NCI-H2196 treated with DMSO at 0.1 percent for 48 hours (cell line): ENCODE data around the gene RTN4.

Source experiments
- DNase-seq: peaks from one replicate; lab custom pipeline; 2025; ENCODE audit not compliant: unreplicated experiment; lab: John Stamatoyannopoulos, UW

Gene RTN4

DNA sequence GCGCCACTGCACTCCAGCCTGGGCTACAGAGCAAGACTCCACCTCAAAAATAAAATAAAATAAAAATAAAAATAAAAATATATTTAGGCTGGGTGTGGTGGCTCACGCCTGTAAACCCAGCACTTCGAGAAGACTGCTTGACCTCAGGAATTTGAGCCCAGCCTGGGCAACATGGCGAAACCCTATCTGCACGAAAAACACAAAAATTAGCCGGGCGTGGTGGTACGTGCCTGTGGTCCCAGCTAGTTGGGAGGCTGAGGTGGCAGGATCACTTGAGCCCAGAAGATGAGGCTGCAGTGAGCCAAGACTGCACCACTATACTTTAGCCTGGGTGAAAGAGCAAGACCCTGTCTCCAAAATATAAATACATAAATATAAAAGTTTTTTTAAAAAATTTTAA is 6.4 kb downstream of the RTN4 start:
- no peak for DNase-seq

DNA sequence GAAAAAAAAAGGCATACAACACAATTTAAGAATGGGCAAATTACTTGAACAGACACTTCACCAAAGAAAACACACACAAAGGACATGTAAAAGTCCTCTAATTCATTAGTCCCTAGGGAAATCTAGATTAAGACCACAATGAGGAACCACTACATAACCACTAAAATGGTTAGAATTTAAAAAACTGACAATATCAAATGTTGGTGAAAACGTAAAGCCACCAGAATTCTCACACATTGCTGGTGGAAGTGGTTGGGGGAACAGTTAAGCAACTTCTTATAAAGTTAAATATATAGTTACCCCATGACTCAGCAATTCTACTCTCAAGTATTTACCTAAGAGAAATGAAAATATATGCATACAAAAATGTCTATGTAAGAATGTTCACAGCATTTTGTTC is 11.8 kb downstream of the RTN4 start:
- DNase-seq: no peak

DNA sequence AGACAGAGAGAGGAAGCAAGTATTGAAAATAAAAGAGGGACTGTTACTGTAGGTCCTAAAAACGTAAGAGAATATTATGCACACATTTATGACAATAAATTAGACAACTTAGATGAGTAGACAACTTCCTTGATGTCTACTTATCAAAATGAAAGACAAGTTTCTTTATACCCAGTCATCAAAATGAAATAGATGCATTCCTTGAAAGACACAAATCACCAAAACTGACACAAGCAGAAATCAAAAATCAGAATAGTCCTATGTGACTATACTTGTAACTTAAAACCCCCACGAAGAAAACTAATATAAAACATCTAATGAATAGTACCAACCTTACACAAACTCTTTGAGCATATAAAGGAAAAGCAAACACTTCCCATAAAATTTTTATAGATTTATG is 14.5 kb downstream of the RTN4 start:
- DNase-seq: no peak

DNA sequence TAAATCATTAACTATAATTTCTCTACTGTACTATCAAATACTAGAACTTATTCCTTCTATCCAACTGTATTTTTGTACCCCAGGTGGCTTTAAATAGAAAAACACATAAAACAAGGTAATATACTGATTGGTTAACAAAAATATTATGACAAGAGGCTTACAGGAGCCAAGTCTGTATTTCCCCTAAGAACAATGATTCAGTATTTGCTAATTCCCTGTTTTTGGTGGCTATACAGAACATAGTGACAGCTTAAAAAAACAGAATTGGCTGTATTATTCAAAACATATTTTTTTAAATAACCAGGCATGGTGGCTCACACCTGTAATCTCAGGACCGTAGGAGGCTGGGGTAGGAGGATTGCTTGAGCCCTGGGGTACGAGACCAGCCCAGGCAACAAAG is 16.3 kb downstream of the RTN4 start:
- DNase-seq: no peak

DNA sequence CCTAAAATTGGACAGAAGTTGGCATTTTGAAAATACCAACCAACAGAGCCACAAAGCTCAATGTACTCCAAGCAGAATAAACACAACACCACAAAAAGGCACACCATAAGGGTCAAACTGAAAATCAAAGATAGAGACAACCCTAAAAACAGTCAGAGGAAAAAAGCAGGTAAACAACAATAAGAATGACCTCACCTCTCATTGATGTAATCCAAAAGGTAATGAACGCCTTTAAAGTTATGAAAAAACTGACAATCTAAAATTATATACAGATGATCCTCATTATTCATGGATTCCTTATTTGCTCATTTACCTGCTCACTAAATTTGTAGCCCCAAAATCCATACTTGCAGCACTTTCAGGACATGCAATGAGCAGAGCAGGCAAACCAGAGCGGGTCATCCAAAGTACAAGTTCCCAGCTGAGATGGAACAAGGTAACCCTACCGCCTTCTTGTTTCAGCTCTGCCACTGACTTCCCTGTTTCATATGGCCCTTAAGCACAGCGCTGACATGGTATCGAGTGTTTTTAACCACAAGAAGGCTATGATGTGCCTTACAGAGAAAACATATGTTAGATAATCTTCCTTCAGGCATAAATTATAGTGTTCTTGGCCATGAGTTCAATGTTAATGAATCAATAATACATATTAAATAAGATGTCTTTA is 17.0 kb downstream of the RTN4 start:
- DNase-seq: no peak

DNA sequence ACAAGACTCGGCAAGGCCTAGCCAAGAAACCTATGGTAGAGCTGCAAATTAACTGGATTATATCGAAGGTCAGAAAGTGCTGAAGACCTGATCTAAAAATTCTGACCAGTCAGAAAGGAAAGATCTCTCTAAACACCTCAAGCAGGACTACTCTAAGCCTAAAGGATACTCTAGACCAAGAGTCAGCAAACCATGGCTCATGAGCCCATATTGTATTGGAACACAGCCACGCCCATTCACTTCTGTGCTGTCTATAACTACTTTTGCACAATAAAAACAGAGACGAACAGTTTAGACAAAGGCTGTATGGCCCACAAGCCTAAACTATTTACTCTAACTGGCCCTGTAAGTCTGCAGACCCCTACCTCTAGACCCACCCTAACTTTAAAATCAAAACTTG is 18.7 kb downstream of the RTN4 start:
- no peak for DNase-seq

DNA sequence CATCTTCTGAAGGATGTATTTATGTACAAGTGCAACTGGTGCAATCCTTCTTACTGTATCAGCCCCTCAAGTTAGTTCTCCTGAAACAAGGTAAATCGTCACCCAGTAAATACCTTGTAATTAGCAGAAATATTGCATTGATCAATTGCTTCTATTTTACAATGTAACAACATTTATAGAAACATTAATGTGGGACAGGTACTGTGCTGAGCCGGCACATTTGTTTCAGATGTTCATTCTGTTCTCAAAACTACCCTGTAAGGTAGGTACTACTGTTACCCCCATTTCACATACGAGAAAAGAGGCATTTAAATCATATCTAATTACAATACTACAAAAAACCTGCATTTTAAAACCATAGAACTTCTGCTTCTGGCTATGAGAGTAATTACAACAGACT is 19.5 kb downstream of the RTN4 start:
- DNase-seq: no peak

DNA sequence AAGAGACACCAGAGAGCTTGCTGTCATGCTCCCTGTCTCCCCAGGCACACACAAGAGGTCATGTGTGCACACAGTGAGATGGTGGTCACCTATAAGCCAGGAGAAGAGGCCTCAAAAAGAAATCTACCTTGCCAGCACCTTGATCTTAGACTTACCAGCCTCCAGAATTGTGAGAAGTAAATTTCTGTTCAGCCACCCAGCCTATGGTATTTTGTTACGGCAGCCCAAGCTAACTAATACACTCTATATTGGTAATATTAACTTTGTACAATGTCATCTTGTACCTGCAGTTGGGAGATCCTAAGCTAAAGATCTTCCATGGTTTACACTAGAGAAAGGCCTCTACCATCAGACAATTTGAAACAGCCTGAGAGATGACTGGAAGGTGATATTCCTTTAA is 21.2 kb downstream of the RTN4 start:
- DNase-seq: no peak

DNA sequence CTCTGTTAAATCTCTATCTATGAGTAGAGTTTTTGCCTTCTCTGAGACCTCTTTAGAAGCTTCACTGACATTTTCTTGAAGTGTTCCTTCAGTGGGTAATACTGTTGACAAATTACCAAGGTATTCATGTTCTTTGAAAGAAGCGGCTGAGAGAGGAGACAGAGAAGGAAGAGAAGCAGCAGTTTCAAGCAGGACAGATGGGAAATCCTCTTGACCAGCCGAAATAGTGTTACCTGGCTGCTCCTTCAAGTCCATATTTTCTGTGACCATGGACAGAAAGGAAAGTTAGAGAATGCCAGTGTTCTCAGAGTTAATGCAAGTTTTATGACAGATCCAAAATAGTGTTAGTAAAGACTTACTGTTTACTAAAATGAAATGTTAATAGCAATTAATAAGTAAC is 23.0 kb downstream of the RTN4 start:
- DNase-seq: no peak

DNA sequence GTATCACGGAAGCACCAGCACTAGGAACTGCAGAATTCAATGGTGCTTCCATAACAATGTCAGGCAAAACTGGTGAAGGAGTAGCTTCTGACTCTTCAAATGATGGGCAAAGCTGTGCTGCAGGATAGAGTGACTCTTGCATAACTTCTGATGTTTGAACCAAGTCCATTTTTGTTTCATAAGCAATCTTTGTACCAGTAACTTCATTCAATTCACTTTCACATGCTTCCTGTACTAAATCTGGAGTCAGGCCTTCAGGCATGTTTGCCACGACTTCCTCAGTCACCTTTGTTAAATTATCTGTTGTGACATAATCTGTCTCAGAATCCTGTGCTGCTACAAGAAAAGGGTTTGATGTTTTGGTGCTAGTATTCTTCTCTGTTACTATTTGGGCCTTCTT is 24.0 kb downstream of the RTN4 start:
- DNase-seq: no peak

DNA sequence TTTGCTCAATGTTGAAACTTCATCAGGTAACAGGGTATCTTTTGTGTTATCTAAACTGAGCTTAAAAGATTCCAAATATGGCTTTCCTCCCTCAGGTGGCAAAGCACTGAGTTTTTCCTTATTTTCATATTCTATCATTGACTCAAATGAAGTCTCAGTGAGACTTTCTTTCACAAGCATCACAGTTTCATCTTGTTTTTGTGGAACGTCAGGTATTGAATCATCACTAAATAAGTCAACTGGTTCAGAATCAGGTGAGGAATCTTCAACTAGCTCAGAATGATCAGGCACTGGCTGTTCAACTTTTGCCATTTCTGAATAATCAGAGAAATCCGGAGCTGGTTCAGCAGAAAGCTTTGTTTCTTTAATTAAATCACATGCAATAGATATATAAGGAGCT is 24.6 kb downstream of the RTN4 start:
- no peak for DNase-seq

DNA sequence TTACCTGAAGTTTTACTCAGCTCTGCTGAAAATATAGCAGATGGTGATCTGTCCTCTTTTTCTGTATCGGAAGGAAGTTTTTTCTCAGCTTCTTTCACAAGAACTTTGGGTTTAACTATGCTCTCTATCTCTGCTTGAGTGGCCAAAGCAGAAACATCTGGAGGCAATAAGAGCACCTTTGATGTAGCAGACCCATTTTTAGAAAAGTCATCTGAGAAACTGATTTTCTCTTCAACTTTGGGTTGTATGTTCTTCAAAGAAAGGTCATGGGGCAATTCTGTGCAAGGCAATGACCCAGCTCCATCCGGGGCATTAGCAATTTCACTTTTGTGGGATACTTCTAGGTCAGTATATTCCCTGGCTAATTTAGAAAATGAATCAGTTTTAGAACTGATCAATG is 25.2 kb downstream of the RTN4 start:
- no peak for DNase-seq

DNA sequence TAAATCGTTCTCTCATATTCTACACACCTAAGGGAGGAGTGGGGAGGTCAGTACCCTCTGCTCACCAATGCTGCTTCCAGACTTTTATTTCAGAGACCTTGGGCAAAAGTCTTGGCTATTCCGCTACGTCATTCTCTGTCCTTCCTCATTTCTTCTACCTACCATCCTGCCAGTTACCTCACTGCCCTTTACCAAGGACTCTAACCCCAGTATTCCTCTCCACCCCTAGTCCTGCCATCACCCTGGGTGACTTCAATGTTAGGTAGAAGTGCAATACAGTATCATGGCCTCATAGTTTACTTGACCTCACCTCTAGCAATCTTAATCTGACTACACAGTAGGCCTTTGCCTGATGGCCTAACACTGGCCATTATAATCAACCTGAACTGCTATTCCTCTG is 27.8 kb downstream of the RTN4 start:
- DNase-seq: no peak

DNA sequence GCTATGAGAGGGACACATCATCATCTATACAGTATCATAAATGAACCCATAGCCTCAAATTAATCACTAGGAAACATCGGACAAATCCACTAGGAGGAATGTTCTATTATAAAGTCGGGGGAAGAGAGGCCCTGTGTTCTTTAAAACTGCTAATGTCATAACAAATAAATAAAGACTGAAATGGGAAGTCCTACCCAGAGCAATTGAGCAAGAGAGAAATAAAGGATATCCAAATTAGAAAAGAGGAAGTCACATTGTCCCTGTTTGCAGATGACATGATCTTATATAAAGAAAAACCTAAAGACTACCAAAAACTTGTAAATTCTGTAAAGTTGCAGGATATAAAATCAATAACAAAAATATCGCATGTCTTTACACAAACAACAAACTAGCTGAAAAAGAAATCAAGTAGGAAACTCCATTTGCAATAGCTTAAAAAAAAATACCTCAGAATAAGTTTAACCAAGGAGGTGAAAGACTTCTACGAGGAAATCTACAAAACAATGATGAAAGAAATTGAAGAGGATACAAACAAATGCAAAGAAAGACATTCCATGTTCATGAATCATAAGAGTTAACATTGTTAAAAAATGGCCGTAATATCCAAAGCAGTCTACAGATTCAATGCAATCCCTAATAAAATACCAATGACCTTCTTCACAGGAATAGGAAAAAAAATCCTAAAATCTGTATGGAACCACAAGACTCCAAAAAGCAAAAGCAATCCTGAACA is 30.6 kb downstream of the RTN4 start:
- no peak for DNase-seq

DNA sequence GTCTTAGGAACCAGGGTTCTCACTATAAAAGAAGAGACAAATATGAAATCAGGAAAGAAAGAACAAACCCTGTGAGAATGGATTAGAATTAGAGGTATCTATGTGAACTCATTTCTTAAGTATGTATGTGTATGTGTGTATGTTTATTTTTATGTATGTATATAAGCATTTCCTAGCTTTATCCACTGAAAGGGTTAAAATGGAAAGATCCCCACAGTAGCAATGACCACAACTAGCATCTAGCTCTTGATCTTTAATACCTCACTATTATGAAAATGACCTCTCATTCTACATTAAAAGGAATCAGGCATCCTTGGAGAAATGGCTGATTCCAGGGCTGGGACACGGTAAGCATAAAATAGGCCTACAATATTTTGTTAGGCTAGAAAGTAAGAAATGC is 31.6 kb downstream of the RTN4 start:
- no peak for DNase-seq

DNA sequence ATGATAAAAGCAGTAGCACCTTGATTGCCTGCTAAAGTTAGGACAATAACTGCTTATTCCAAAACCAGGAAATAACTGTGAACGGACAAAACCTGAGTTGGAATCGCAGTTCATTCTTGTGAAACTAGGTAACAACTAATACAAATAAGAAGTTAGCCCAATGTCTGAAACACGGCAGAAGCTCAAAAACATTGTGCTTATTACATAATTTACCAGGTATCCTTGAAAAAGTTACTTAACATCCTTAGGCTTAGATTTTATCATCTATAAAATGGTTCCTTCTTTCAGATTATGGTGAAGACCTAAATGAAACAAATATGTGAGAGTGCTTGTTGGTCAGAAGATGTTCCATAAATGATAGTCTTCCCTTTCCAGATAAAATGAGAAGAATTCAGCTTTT is 32.4 kb downstream of the RTN4 start:
- DNase-seq: no peak

DNA sequence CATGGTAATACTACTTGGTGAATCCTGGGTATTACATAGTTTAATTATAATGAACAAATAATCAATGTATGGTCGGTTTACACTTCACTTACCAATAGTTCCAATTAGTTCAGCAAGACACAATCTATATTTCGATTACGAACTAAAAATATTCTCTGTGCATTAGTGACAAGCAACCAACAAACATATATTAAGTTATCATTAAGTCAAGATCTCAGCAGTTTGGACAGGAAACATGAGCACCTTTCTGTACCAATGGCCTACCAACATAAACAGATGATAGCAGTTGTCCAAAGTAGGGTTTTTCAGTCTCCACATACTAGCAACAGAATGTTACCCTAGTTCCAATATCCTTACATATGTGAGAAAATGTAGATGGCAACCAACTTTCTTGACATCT is 32.8 kb downstream of the RTN4 start:
- no peak for DNase-seq

DNA sequence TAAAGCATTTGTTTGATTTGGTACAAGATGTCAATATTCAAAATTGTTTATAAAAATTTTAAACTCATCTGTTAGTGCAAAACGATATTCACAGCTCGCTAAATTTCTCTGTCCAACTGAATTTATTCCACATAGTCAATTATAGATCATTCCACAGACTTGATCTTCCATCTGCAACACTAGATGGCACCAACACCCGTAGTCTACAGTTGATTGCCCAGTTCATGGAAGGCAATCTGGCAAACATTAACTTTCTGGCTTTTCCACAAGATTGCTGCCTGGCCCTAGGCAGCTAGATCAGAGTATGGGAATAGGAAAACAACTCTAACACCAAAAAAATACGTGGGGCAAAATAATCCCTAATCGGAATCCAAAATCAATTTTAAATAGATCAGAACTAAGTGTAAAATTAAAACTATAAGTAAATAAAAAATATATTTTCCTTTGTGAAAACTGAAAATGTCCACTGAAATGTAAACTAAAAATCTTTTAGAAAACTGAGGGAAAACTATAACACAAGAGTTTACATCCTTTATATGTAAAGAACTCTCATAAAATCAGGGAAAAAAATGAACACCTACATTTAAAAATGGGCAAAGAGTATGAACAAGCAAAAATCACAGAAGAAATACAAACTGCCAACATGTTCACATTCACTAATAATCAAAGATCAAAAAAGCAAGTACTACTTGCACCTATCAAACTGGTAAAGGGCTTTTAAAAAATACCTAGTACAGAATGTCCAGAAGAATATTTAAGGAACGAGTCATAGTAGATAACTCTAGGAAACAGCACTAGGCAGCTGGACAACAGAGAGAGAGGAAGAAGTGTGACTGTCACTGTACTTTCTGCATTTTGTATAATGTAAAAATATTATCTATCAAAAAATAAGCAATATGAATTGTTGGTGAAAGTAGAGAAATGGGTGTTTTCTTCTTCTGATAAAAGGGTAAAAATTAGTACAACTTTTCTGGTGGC is 35.0 kb downstream of the RTN4 start:
- no peak for DNase-seq

DNA sequence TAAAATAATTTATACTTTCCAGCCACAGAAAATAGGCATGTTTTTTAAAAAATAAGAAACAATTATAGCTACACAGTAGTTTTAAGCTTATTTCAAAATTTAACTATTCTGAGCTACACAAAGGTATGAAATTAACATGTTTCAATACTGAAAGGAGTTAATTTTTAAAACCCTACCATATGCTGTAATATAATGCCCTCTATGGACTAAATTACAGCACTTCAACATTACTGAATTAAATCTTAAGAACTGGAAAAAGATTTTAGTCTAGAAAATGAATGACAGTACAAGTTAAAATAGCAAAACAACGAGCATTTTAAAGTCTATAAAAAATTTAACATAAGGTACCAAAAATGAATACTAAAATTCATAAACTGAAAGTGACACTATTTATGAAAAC is 36.3 kb downstream of the RTN4 start:
- DNase-seq: no peak

DNA sequence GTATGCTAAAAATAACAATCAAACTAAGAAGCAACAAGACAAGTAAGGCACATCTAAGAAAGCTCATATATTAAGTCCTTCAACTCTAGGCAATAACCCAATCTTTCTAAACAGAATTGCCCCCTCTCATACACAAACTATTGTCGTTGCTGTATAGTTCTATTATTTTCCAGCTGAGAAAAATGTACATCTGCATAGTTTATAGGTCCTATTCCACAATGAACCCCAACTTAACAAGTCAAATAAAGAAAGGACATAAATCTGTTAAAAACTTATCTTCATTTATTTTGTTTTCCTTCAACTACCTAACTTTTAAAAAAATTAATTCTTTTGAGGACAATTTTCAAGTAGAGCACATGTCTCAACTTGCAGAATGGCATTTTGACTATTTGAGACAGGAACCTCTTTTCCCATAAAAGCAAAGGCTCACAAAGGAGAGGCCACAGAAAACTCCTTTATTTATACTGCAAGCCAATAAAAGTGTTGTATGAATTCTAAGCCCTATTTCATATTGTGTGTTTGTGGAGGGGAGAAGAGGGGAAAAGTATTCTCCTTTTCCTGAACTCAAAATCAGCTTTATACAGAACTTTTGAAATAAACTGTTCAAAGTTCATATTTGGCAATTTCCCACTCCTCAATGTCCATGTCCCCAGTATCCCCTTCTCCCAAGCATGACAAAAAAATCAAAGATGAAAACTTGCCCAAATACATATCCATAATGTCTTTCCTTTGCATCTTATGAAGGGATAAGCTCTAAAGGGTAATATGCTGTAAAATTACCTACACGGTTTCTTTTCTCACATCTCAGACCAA is 37.4 kb downstream of the RTN4 start:
- no peak for DNase-seq
